Activated effector memory CD4-positive, alpha-beta T cell treated with Interleukin-2 at 50 U/mL for 16 hours (primary cell): Measurements from ENCODE around the gene RANBP10.

Source experiments
- DNase-seq: peaks from one replicate; pipeline ENCODE4 v3.0.0-alpha.2; 2020

RANBP10 gene

GRCh38 chr16:67825906-67826305 lies 19.5 kb upstream of the RANBP10 start:
- DNase-seq: no peak

GRCh38 chr16:67825119-67825518 lies 18.8 kb upstream of the RANBP10 start:
- DNase-seq: no peak

GRCh38 chr16:67822511-67822910 lies 16.2 kb upstream of the RANBP10 start:
- no peak for DNase-seq

GRCh38 chr16:67820608-67821259 lies 14.4 kb upstream of the RANBP10 start:
- DNase-seq: no peak

- no peak for DNase-seq
These were observed 8.2 kb upstream of the RANBP10 start for GRCh38 chr16:67814567-67814966.

DNA sequence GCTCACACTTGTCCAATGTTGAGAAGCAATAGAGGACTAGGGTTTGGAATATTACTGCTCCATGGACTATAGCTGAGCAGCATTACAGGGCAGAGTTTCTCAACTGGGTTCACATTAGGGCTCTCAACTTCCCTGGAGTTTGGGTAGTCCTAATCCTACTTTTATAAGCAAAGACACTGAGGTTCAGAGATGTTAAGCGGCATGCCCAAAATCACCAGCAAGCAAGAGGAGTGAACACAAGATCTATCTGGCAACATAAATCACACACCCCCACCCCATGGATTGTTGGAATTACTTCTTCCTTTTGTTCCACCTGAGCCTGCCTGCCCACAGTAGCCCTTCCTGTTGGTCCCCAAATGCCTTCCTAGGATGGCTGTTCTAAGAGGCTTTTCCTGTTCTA lies 5.5 kb upstream of the RANBP10 start:
- no peak for DNase-seq

DNA sequence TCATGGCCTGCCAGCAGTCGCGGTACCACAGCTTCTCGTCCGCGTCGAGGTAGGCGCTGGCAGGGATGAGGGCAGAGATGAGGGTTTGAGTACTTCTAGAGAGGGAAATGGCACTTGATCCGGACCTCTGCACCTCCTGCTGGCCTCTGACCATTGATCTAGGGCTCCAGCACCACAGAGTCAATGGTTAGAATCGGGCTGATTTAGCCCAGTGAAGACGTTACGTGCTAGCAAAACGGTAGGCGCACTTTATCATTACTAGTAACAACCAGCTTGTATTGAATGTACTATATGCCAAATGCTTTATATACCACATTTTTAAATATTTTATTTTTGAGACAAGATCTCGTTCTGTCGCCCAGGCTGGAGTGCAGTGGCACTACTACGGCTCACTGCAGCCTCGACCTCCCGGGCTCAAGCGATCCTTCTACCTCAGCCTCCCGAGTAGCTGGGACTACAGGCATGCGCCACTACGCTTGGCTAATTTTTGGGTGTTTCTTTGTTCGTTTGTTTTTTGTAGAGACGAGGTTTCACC lies 855 bp upstream of the RANBP10 start:
- no peak for DNase-seq

DNA sequence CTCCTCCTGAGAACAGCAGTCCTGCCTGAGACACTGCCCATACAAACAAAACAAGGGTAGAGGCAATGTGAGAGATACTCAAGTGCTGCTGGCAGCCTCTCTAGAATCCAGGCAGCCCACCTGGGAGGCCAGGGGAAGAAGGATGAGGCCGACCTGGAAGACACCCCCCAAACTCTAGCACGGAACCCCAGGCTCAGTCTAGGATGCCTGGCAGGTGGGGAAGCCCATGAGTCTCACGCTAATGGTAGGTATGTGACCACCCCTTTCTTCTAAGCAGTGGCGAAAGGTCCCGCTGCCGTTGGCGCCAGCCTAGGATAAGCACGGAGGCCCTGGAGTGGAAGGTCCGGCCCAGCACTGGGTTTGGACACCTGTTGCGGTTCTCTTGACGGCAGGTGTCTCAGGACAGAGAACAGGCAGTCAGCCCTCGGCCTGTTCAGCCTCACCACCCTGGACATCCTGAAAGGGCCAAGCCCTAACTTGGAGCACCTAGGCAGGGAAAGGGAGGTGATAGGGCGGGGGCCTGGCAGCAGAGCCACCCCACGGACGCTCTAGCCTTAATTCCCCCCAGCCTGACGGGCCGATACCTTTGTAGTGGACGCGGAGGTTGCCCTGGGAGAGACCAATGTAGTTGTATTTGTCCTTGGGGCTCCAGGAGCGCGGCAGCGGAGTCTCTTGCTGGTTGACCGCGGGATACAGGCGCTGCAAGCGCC lies 487 bp downstream of the RANBP10 start:
- DNase-seq: no peak

DNA sequence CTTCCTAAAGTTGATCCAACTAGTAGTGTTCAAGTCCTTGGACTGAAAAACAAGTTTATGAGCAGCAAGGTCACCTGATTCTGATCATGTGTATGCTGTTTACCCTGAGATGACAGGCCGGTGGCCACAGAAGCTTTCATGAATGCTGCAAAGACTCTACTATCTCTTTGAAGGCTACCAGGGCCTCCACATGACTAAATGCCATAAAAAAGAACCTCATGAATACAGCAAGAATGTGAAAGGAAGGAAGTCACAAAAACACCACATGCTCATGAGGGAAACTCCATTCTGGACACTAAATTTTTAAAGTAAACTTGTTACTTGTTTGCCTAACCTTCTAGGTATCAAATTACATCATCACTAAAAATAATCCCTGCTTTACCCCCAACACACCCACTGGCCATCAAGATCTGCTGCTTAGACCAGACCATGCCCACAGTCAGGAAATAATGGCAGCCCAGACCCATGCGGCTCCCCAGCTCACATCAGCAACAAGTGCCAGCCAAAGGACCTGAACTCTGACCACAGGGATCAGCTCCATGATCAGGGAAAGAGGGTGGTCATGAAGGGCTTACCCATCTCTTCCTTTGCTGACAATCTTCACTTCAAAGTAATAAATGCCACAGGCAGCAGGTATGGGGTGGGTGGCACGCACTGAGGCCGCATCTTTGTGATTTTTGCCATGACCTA lies 1.4 kb downstream of the RANBP10 start:
- DNase-seq: no peak

DNA sequence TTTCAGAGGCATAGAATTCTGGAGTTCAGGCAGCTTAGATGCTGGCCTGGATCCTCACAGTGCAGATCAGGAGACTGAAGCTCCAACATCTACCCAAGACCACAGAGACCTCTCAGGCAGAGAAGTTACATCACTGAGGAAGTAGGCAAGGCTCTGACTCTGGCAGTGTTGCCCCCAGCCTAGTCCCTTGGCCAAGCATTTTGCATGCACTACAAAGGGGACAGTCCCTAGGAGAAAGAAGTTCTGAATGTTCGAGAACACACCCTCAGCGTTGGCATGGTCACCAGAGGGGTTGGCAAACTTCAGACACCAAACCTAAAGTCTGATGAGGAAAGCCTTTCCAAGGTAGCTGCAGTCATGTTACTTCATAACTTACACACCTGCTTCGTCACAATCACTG lies 2.5 kb downstream of the RANBP10 start:
- DNase-seq: no peak

DNA sequence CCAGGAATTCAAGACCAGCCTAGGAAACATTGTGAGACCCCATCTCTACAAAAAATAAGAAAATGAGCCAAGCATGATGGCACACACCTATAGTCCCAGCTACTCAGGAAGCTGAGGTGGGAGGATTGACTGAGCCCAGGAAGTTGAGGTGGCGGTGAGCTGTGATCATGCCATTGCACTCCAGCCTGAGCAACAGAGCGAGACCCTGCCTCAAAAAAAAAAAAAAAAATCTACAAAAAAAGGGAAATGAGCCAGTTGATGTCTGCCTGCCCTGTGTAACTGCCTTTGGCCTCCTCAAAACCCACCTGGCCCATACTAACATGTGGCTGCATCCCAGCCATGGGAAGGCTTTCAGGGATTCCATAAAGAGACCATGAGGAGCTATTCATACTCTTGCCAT lies 4.5 kb downstream of the RANBP10 start:
- peak; percentile 31 for DNase-seq

DNA sequence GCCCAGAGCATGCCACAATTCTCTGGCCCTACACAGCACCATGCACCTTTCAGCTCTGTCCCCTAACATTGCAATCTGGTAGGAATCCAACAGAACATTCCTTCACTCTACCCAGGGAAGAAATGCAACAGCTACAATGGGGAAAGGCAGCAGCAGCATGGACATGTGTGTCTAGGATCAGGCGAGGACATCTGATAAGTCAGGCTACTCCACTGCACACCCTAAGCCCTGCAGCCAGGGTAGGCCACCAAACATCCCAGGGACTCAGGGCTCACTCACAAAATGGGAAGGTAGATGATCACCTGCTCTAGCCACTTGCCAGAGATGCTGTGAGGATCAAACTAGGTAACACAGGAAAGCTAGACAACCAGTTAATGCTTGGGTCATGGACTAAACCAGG lies 5.1 kb downstream of the RANBP10 start:
- DNase-seq: no peak

- DNase-seq: no peak
These were observed 5.9 kb downstream of the RANBP10 start for GRCh38 chr16:67800338-67800926.

- DNase-seq: no peak
These were observed 10.2 kb downstream of the RANBP10 start for GRCh38 chr16:67796099-67796718.

DNA sequence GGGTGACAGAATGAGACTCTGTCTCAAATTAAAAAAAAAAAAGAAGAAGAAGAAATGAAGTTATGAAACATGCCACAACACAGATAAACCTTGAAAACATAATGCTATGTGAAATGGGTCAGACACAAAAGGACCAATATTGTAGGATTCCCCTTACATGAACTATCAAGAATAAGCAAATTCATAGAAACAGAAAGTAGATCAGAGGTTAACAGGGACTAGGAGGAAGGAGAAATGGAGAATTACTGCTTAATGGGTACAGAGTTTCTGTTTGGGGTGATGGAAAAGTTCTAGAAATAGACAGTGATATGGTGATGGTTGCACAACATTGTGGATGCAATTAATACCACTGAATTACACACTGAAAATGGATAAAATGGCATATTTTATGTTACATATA lies 16.3 kb downstream of the RANBP10 start:
- DNase-seq: no peak

GRCh38 chr16:67786491-67786890 lies 19.9 kb downstream of the RANBP10 start:
- no peak for DNase-seq

DNA sequence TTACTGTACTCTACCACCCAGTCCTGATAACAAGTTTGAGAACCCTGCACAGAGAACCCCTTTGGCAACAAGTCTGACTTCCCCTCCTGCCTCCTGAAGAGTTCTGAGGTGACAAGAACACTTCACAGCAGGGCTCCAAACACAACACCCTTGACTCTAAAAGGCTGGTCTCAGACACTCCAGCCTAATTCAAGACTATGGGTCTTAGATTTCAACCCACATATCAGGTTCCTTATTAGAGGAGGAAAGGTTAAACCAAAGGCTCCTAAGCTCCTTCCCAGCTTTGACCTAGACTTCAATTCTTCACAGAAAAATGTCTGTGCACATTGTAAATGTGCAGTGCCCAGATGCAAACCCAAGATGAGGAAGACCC lies 23.0 kb downstream of the RANBP10 start:
- no peak for DNase-seq

DNA sequence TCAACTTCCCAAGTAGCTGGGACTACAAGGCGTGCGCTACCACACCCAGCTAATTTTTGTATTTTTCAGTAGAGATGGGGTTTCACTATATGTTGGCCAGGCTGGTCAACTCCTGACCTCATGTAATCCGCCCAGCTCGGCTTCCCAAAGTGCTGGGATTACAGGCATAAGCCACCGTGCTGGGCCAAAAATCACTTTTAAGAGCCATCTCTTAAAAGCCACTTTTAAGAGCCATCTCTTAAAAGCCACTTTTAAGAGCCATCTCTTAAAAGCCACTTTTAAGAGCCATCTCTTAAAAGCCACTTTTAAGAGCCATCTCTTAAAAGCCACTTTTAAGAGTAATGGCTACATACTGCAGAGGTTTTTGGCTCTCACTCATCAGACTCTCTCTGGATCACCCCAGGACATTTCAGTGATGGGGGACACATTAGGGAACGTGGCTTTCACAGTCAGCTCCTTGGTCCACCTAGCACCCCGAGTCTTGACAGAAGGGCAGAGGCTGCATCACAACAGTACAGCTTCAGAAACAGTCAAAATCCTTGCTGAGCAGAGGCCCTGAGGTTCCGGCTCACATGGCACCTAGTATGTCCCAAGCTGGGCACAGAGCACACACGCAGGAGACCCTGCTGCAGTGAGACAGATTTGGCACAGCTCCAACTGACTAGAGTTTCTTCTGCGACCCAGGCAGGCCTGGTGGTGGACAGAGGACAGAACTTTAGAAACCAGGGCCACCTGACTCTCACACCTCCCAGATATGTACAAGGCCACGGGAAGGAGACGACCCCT lies 23.6 kb downstream of the RANBP10 start:
- DNase-seq: no peak

- DNase-seq: no peak
These were observed 24.8 kb downstream of the RANBP10 start for GRCh38 chr16:67781565-67781921.

DNA sequence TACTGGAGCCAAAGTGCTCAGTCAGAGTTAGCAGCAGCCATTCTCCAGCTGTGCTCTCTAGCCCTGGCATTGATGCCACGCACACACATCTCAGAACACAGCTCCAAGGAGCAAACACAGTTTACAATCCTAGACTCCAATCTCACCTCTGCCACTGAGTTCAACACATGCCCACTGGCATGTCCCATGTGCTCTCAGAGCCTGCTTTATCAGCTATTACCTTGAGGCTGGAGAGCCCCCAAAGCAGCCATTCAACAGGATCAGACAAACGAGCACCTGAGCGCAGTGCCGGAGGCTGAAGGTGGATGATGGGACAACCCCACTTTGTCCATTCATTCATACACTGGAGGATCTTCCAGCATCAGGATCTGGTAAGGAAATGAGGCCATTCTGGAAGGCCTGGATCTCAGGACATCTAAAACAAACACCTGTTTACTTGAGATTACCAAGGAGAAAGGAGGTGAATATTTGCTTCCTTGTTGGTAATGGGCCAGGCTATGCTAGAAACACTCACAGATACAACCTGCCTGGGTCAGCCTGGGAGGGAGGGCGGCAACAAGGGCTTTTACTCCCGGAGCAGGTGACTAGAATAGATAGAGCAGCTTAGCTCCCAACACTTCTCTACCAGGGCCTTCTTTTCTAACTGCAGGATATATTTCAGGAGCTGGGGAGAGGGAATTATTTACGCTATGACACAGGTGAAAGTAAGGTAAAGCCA lies 25.4 kb downstream of the RANBP10 start:
- no peak for DNase-seq

DNA sequence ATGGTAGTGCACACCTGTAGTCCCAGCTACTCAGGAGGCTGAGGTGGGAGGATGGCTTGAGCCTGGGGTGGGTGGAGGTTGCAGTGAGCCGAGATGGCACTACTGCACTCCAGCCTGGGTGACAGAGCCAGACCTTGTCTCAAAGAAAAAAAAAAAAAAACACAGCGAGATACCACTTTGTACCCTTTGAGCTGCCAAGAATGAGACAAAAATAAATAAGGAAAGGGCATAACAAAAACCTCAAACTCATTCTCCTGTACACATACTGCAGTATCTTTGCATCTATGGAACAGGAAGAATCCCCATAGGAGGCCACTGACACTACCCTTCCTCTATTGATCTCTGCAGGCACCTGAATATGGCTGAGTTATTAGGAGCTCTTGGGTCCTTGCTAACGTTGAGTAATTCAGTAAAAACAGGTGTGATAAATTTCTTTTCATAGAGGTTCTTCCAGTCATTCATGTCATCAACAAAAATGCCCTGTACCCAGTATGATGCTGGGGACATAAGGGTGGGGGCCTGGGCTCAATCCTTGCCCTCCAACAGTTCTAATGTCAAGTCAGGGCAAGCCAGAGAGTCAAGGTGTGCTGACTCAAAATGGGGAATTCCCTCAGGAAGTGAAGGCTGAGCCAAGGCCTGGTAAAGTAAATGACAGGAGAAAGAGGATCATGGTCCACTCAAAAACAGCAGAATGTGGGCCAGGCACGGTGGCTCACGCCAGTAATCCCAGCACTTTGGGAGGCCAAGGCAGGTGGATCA lies 26.9 kb downstream of the RANBP10 start:
- no peak for DNase-seq
